COLO829 (cell line): ENCODE data around the gene USP15.
A peak's percentile ranks its signal among the peaks of the same experiment; 100 is the strongest.

Experiments used
- DNase-seq: peaks from one replicate; pipeline ENCODE4 v3.0.0; 2012; ENCODE audit warnings: low spot score

The USP15 gene

GRCh38 chr12:62258231-62258630 is 2.0 kb upstream of the USP15 start:
- no peak for DNase-seq

- no peak for DNase-seq
Observed at GRCh38 chr12:62258941-62259630, 1.1 kb upstream of the USP15 start.

GRCh38 chr12:62259631-62259992 is 592 bp upstream of the USP15 start:
- DNase-seq = no peak

GRCh38 chr12:62260733-62261683 is 804 bp downstream of the USP15 start:
- DNase-seq = peak; percentile 24

GRCh38 chr12:62261876-62262517 is 1.8 kb downstream of the USP15 start:
- DNase-seq = no peak

GRCh38 chr12:62263232-62263631 is 3.0 kb downstream of the USP15 start:
- no peak for DNase-seq

- DNase-seq = no peak
Observed at GRCh38 chr12:62263966-62264365, 3.8 kb downstream of the USP15 start.

- no peak for DNase-seq
Observed at GRCh38 chr12:62264706-62265105, 4.5 kb downstream of the USP15 start.

- no peak for DNase-seq
Observed at GRCh38 chr12:62265511-62265910, 5.3 kb downstream of the USP15 start.

- no peak for DNase-seq
Observed at GRCh38 chr12:62267026-62267425, 6.8 kb downstream of the USP15 start.

GRCh38 chr12:62267480-62267879 is 7.3 kb downstream of the USP15 start:
- DNase-seq = no peak

GRCh38 chr12:62268956-62269355 is 8.8 kb downstream of the USP15 start:
- no peak for DNase-seq

- no peak for DNase-seq
Observed at GRCh38 chr12:62269464-62270228, 9.4 kb downstream of the USP15 start.

- no peak for DNase-seq
Observed at GRCh38 chr12:62270384-62270783, 10.2 kb downstream of the USP15 start.

GRCh38 chr12:62270872-62271271 is 10.7 kb downstream of the USP15 start:
- no peak for DNase-seq

- no peak for DNase-seq
Observed at GRCh38 chr12:62272936-62273552, 12.8 kb downstream of the USP15 start.

GRCh38 chr12:62273724-62274380 is 13.6 kb downstream of the USP15 start:
- DNase-seq = no peak

GRCh38 chr12:62278022-62278421 is 17.8 kb downstream of the USP15 start:
- no peak for DNase-seq

- DNase-seq = no peak
Observed at GRCh38 chr12:62279058-62279457, 18.9 kb downstream of the USP15 start.

GRCh38 chr12:62279961-62280360 is 19.8 kb downstream of the USP15 start:
- no peak for DNase-seq
